Measurements from ENCODE around the gene VAPA.

Gene VAPA

GRCh38 chr18:10002280-10002679 lies 88.5 kb downstream of the VAPA start:
- H3K36me3 ChIP-seq (ENCODE audit: insufficient read depth, low read length) = no peaks in the 10 kb centered on the region
- no peak overlapping the region for H3K4me3 ChIP-seq (ENCODE audit: low read depth, low read length)
- H3K27ac ChIP-seq (ENCODE audit: low read depth, low read length) = no peak overlapping the region
- peaks cover 5% of the 10 kb centered on the region; the same call in 1 of the 2 replicates for H3K27me3 ChIP-seq (ENCODE audit: insufficient read depth, low read length)
- no peak overlapping the region for H2AFZ ChIP-seq (ENCODE audit: low read length, unreplicated experiment)
- H3K4me1 ChIP-seq (ENCODE audit: control insufficient read depth, insufficient read depth, low read length, unreplicated experiment) = no peaks in the 10 kb centered on the region
- no peaks in the 10 kb centered on the region for H3K79me2 ChIP-seq (ENCODE audit: control insufficient read depth, insufficient read depth, low read length, unreplicated experiment)

GRCh38 chr18:10003281-10003680 lies 89.5 kb downstream of the VAPA start:
- H3K4me1 ChIP-seq (ENCODE audit: control insufficient read depth, insufficient read depth, low read length, unreplicated experiment) = no peaks in the 10 kb centered on the region
- peaks cover 8% of the 10 kb centered on the region; the same call in 1 of the 2 replicates for H3K27me3 ChIP-seq (ENCODE audit: insufficient read depth, low read length)
- H2AFZ ChIP-seq (ENCODE audit: low read length, unreplicated experiment) = no peak overlapping the region
- H3K79me2 ChIP-seq (ENCODE audit: control insufficient read depth, insufficient read depth, low read length, unreplicated experiment) = no peaks in the 10 kb centered on the region
- no peak overlapping the region for H3K27ac ChIP-seq (ENCODE audit: low read depth, low read length)
- H3K4me3 ChIP-seq (ENCODE audit: low read depth, low read length) = no peak overlapping the region
- H3K36me3 ChIP-seq (ENCODE audit: insufficient read depth, low read length) = no peaks in the 10 kb centered on the region

GRCh38 chr18:10003866-10004265 lies 90.0 kb downstream of the VAPA start:
- Histone ChIP-seq H3K36me3 (ENCODE audit: insufficient read depth, low read length) (no peaks in the 10 kb centered on the region), H3K4me1 (ENCODE audit: control insufficient read depth, insufficient read depth, low read length, unreplicated experiment) (no peaks in the 10 kb centered on the region), H2AFZ (ENCODE audit: low read length, unreplicated experiment) (no peak overlapping the region), H3K27me3 (ENCODE audit: insufficient read depth, low read length) (peaks cover 8% of the 10 kb centered on the region; the same call in 1 of the 2 replicates), H3K27ac (ENCODE audit: low read depth, low read length) (no peak overlapping the region), H3K79me2 (ENCODE audit: control insufficient read depth, insufficient read depth, low read length, unreplicated experiment) (no peaks in the 10 kb centered on the region), H3K4me3 (ENCODE audit: low read depth, low read length) (no peak overlapping the region)

GRCh38 chr18:10006311-10006893 lies 92.6 kb downstream of the VAPA start:
- no peaks in the 10 kb centered on the region for H3K79me2 ChIP-seq (ENCODE audit: control insufficient read depth, insufficient read depth, low read length, unreplicated experiment)
- H3K36me3 ChIP-seq (ENCODE audit: insufficient read depth, low read length) = no peaks in the 10 kb centered on the region
- peaks cover 8% of the 10 kb centered on the region; the same call in 1 of the 2 replicates for H3K27me3 ChIP-seq (ENCODE audit: insufficient read depth, low read length)
- H3K4me1 ChIP-seq (ENCODE audit: control insufficient read depth, insufficient read depth, low read length, unreplicated experiment) = peaks cover 10% of the 10 kb centered on the region
- H2AFZ ChIP-seq (ENCODE audit: low read length, unreplicated experiment) = no peak overlapping the region
- H3K27ac ChIP-seq (ENCODE audit: low read depth, low read length) = no peak overlapping the region
- no peak overlapping the region for H3K4me3 ChIP-seq (ENCODE audit: low read depth, low read length)

- Histone ChIP-seq H3K36me3 (ENCODE audit: insufficient read depth, low read length) (no peaks in the 10 kb centered on the region), H3K4me3 (ENCODE audit: low read depth, low read length) (no peak overlapping the region), H3K79me2 (ENCODE audit: control insufficient read depth, insufficient read depth, low read length, unreplicated experiment) (no peaks in the 10 kb centered on the region), H3K27me3 (ENCODE audit: insufficient read depth, low read length) (peaks cover 8% of the 10 kb centered on the region; the same call in 1 of the 2 replicates), H2AFZ (ENCODE audit: low read length, unreplicated experiment) (no peak overlapping the region), H3K4me1 (ENCODE audit: control insufficient read depth, insufficient read depth, low read length, unreplicated experiment) (peaks cover 10% of the 10 kb centered on the region), H3K27ac (ENCODE audit: low read depth, low read length) (no peak overlapping the region)
These were observed 94.3 kb downstream of the VAPA start for GRCh38 chr18:10008006-10008647.
